Rectal smooth muscle tissue (tissue), 1 donor: Measurements from ENCODE around the gene OR1D5.

ENCODE experiments used
- H3K27ac ChIP-seq: one replicate; pipeline ENCODE4 v1.7.0; 2013; ENCODE audit warnings: low read depth, low read length, inconsistent platforms
- H3K27me3 ChIP-seq: one replicate; pipeline ENCODE4 v1.7.0; 2013; ENCODE audit warnings: low read length; ENCODE audit not compliant: control insufficient read depth, insufficient read depth
- H3K36me3 ChIP-seq: one replicate; pipeline ENCODE4 v1.7.0; 2013; ENCODE audit warnings: low read length; ENCODE audit not compliant: control insufficient read depth, insufficient read depth
- H3K4me1 ChIP-seq: one replicate; pipeline ENCODE4 v1.7.0; 2013; ENCODE audit warnings: low read length; ENCODE audit not compliant: control insufficient read depth, insufficient read depth
- H3K4me3 ChIP-seq: one replicate; pipeline ENCODE4 v1.7.0; 2013; ENCODE audit warnings: low read length
- H3K9ac ChIP-seq: one replicate; pipeline ENCODE4 v1.7.0; 2013; ENCODE audit warnings: low read length

OR1D5 gene

DNA sequence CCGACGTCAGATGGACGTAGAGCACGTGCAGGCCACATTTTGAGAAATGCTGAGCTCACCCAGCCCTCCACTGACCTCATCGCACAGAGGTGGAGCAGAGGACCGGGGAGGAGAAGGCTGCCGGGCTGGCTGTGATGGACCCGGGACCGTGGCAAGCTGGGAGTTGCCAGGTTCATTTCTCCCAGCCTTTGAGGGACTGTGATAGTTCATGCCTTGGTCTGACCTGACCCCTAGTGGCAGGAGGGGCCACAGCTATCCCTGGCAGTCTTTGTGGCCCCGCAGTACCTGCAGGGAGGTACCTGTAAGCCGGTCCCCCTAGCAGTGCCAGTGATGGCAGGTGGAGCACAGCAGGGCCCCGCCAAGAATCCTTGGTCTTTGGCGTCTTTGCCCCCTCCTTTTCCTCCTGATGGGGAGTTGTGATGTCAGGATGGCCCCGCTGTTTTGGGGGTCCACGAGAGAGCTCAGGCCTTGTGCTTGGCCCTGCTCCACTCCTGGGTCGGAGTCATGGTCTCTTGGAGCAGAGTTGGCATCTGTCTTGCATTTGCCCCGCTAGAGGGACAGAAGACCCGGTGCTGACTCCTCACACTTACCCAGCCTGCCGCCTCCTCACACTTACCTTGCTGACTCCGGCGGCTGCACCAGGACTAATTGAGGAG lies 50.4 kb downstream of the OR1D5 start:
- Histone ChIP-seq H3K4me1 (no peaks in the 10 kb centered on the region), H3K27ac (no peak overlapping the region), H3K27me3 (no peaks in the 10 kb centered on the region), H3K9ac (no peak overlapping the region), H3K36me3 (peaks cover 7% of the 10 kb centered on the region), H3K4me3 (no peak overlapping the region)
